Smooth muscle cell of bladder (primary cell): ENCODE data around the gene IPCEF1. TPM values are rescaled to one million over a fixed set of nuclear protein-coding genes. Genes with fewer than 3 reads are reported as not detected.

Experiments
- total RNA-seq: library from RNA; depleted of rRNA; stranded (reverse); fragments of >200 nt; gene quantifications from 2 replicates; pipeline ENCODE4 v1.2.3, GENCODE V29; 2014

Gene IPCEF1
- 0.09 and 0.43 TPM in 2 replicates for total RNA-seq

GRCh38 chr6:154356690-154357089, at the start of gene IPCEF1:
IPCEF1 (minus strand) TSS chr6:154356803; CDS start chr6:154265947, 90,856 bp downstream.

Other genes with a start within 250 kb of the IPCEF1 start
- 2.1 and 4.2 TPM in 2 replicates for gene CNKSR3, start 153.9 kb upstream of the IPCEF1 start, total RNA-seq